Left colon (tissue), 2 donors: ENCODE results near the gene CLN3. TPM values are rescaled to one million over a fixed set of nuclear protein-coding genes. Genes with fewer than 3 reads are reported as not detected.
"Not testable (repeated sequence)": the region's sequence is repeated elsewhere in the genome, so short reads cannot be mapped to it uniquely, and the experiment has no call there.

Source experiments
- ATAC-seq: fragments of 200-7000 bp; cut with Tn5 transposase; one replicate; pipeline ENCODE4 v1.9.1; 2020; ENCODE audit warnings: mild to moderate bottlenecking, moderate library complexity
- DNase-seq, 2 donors: peaks; one replicate each; pipeline ENCODE4 v3.0.0-alpha.2; 2020
- intact Hi-C, 2 donors: fragments of 100-400 bp; cut with DNase I in 1 of 2; cut with micrococcal nuclease in 1 of 2; formaldehyde crosslinking; loops; one replicate each; pipeline versions ENCODE4 v1.11.2 to v1.14.0; 2022; cut with DNase I, micrococcal nuclease
- long read RNA-seq: library from polyadenylated mRNA; unstranded; transcript quantifications from one replicate; pipeline ENCODE4 v2.0.0, GENCODE V29; 2021
- total RNA-seq, 2 donors: library from RNA; stranded (reverse); fragmentation: NEBNext Ultra II Directional; extraction: Animal tissue kit (Norgen Biotek cat#: 25700); gene quantifications; one replicate each; pipeline ENCODE4 v1.2.1, GENCODE V29; 2021
- donor health status: DM: no; HTN: no; CAD: no.
- donor health status: DM: yes; HTN: yes; CAD: no.

CLN3 gene
- 100 to 1,000 TPM in 1 of 2 donors, 10 to 100 TPM in 1; 84.0 to 142 TPM for total RNA-seq
- long read RNA-seq, transcript CLN3-205 (15 exons, 1,876 nt) = minor isoform, 49 of 228 reads
- long read RNA-seq, transcript CLN3-244 (16 exons, 3,832 nt) = major isoform, 93 of 228 reads
- long read RNA-seq, partial matches to known transcripts = 56 of 228 reads
- long read RNA-seq, other reads (novel, unspliced or antisense) = 16 of 228 reads

GRCh38 chr16:28491970-28492474 lies at the start of gene CLN3:
Gene CLN3, minus strand, starts transcription at chr16:28492074. Its CDS starts 315 bp downstream, at chr16:28491759.
- DNase-seq = peak; percentile 92 to 96
- intact Hi-C loops = no loop called here
- ATAC-seq = peak; percentile 71

- DNase-seq (no peak), ATAC-seq (no peak)
- intact Hi-C loops = no loop called here
Observed at GRCh38 chr16:28540346-28540745, 48.5 kb upstream of the CLN3 start.

- DNase-seq (peak; percentile 87 to 97), ATAC-seq (peak; percentile 58)
- intact Hi-C loops = no loop called here
Observed at GRCh38 chr16:28538733-28539596, 47.1 kb upstream of the CLN3 start, which contains the start of gene NUPR1. Gene NUPR1, minus strand, starts transcription at chr16:28538974. Its CDS starts 67 bp downstream, at chr16:28538907.

- intact Hi-C loops = no loop called here
- peak in 1 of 2 donors; percentile 45 for DNase-seq
- peak; percentile 5 for ATAC-seq
Observed at GRCh38 chr16:28537964-28538732, 46.3 kb upstream of the CLN3 start.

DNA sequence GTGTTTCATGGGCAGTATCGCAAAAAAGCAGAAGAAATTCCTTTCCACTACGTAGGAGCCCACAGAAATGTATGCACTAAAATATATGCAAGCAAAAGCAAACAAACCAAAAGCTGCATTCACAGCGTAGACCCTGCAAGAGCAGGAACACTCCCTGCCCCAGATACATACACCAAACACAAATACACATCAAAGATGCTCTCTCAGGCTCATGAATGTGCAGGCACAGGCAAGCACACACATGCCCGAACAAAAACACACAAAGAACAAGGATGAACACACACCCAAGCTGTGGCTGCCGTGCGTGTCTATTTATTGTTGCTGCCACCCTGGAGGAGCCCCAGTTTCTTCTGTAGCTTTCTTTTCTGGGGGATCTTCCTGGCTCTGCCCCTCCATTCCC lies 45.2 kb upstream of the CLN3 start:
- intact Hi-C loops = no loop called here
- DNase-seq = no peak
- ATAC-seq = no peak

DNA sequence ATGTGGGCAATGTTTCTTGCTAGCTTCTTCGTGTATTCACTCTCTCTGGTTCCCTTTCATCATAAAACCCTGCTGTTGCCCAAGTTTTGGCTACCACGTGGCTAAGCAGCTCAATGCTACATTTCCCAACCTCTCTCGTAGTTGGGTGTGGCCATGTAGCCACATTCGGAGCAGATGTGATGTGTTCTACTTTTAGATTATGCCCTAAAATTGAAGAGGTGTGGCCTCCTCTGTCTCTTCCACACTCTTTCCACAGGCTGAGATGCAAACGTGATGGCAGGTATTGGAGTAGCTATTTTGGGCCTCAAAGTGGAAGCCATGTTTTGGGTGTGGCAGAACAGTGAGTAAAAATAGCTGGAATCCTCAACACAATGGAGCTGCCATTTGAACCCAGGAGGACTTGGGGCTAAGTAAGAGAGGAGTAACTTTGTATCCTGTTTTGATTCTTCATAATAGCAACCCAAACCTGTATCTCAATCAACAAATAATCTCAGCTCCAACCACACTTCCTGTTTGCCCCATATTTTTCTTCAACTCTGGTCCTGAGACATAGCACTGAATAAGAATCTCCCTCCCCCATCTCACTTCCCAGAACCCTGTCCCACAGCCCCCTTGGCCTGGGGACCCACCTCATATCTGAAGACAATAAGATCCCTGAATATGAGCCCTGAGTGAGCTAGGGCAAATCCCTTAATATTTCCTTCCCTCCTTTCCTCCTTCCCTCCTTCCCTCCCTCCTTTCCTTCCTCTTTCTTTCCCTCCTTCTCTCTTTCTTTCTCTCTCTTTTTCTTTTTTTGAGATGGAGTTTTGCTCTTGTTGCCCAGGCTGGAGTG lies 42.9 kb upstream of the CLN3 start:
- ATAC-seq = no peak
- no peak for DNase-seq
- intact Hi-C loops = no loop called here

DNA sequence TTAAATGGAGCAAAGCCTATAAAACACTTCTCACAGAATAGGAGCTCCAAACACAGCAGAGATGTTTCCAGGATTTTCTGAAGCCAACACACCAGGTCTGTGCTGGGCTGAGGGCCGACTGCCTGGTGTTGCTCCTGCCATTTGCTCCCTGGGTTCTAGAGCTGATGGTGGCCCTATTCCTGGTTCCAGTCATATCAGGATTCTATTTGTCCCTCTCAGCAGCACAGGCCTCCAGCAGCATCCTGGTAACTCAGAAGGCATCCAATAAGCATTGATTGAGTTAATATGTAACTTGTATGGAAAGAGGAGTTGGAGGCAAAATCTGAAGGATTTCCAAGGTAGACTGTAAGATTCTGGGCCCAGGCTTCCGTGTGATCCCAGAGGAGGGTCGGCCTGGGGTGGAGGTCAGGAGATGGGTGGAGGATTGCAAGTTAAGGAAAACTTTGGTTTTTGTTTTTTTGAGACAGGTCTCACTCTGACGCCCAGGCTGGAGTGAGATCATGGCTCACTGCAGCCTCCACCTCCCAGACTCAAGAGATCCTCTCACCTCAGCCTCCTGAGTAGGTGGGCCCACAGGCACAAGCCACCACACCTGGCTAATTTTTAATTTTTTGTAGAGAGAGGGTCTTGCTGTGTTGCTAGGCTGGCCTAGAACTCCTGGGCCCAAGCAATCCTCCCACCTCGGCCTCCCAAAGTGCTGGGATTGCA lies 41.2 kb upstream of the CLN3 start:
- DNase-seq = no peak
- ATAC-seq = peak; percentile 34
- intact Hi-C loops = no loop called here

GRCh38 chr16:28531777-28532744 lies 40.2 kb upstream of the CLN3 start:
- ATAC-seq (peak; percentile 93), DNase-seq (peak; percentile 80 to 92)
- intact Hi-C loops = no loop called here

DNA sequence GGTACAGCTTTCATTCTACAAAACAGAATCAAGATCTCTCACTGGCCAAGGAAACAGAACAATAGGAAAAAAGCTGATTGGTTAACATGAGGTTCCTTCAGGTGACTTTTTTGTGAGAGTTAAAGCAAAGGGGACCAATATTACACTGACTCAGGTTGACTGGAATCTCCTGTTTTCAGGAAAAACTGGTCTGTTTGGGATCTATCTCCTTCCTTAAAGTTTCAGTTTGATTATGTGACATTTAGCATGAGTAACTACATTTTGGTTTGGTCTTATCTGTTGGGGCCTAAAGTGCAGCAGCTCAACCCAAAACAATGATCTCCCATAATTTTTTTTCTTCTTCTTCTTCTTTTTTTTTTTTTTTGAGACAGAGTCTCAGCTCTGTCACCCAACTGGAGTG lies 37.2 kb upstream of the CLN3 start:
- intact Hi-C loops = no loop called here
- ATAC-seq = no peak
- DNase-seq = no peak

DNA sequence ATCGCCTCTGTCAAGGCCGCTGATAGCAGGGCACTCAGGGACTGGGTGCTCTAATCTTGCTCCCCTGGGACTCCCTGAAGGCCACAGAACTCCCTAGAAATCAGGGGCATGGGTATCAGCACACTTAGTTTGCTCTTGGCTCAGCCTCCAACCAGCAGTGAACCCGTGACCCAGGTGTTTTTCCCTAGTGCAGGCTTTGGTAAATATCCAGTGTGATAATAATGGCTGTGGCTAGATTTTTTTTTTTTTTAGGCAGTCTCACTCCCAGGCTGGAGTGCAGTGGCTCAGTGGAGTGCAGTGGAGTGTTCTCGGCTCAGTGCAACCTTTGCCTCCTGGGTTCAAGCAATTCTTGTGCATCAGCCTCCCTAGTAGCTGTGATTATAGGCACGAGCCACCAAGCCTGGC lies 36.6 kb upstream of the CLN3 start:
- peak; percentile 14 for ATAC-seq
- intact Hi-C loops = no loop called here

GRCh38 chr16:28527985-28528384 lies 36.1 kb upstream of the CLN3 start:
- no peak for DNase-seq
- ATAC-seq = no peak
- intact Hi-C loops = no loop called here

More for the DNA sequence above, 36.6 kb upstream of the CLN3 start:
- no peak for DNase-seq

- peak; percentile 51 for ATAC-seq
- intact Hi-C loops = not testable (repeated sequence)
Observed at GRCh38 chr16:28527100-28527785, 35.4 kb upstream of the CLN3 start.

DNA sequence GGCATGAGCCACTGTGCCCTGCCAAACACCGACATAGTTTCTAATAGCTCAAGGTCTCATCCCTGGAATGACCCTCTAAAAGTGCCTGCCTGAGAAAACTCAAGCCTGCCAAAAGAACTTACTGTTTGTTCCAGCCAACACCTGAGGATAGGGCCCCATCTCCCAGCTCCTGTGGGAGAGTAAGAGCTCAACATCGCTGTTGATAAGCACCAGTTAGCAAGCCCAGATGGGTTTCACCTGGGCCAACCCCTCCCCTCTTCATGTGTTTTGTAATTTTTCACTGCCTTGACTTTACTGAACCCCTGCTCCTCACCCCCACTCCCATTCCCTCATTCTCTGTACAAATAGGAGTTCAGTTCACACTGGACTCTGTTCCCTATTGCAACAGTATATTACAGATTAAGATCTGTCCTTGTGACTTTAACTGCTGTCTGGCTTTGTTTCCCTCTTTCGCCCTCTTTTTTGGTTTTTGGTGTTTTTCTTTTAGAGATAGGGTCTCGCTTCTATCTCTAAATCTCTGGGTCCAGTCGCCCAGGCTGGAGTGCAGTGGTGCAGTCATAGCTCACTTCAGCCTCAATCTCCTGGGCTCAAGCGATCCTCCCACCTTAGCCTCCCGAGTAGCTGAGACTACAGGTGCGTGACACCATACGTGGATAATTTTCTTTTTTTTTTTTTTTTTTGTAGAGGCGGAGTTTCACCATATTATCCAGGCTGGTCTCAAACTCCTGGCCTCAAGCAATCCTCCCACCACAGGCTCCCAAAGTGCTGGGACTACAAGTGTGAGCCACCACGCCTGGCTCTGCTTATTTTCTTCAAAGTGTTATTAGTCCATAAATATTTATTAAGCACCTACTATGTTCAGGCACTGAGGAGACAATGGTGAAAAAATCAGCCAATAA lies 34.6 kb upstream of the CLN3 start:
- peak; percentile 85 for ATAC-seq
- no peak for DNase-seq
- intact Hi-C loops = no loop called here

More at GRCh38 chr16:28527100-28527785, 35.4 kb upstream of the CLN3 start:
- DNase-seq = not testable (repeated sequence)

- DNase-seq (no peak), ATAC-seq (peak; percentile 34)
- intact Hi-C loops = no loop called here
Observed at GRCh38 chr16:28524681-28525171, 32.9 kb upstream of the CLN3 start.

DNA sequence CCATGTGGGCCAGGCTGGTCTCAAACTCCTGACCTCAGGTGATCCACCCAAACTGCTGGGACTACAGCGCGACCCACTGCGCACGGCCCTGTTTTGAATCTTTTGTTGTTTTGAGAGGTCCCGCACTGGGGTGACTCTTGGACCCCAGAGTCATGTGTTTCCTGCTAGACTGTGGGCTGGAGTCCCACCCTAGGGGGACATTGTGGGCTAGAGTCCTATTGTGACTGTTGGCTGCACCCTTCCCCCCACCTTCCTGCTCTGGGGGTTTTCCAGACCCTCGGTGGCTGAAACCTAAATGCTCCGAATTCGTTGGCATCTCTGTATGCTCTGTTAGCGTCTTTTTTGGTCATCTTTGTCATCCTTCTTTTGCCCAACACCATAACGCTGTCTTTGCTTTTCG lies 30.9 kb upstream of the CLN3 start:
- no peak for DNase-seq
- intact Hi-C loops = no loop called here
- no peak for ATAC-seq
